PFSK-1 (cell line): ENCODE results near the gene BRAF.

ENCODE experiments used
- FOXP2 ChIP-seq: optimal IDR thresholded peaks from 2 replicates; pipeline ENCODE3; 2011; ENCODE audit warnings: borderline replicate concordance, control low read depth, inconsistent platforms; ENCODE audit not compliant: insufficient read depth; ENCODE audit errors: extremely low read length, extremely low read depth
- POLR2AphosphoS5 ChIP-seq: IDR thresholded peaks from 2 replicates; pipeline ENCODE4 v1.6.1; 2012; ENCODE audit warnings: low read depth, mild to moderate bottlenecking, control low read depth, low read length, moderate library complexity
- REST ChIP-seq, 2 experiments: IDR thresholded peaks; 2 replicates each; pipeline versions ENCODE4 v1.6.1 to v1.8.0; 2011 to 2012; ENCODE audit warnings: low read depth in 2 of 2, low read length in 2 of 2, control low read depth in 1 of 2, inconsistent platforms in 1 of 2, mild to moderate bottlenecking in 1 of 2, moderate library complexity in 1 of 2; ENCODE audit not compliant: insufficient read depth in 1 of 2
- SIN3A ChIP-seq: IDR thresholded peaks from 2 replicates; pipeline ENCODE4 v1.6.1; 2012; ENCODE audit warnings: mild to moderate bottlenecking, low read length, moderate library complexity, borderline replicate concordance; ENCODE audit not compliant: insufficient read depth
- TAF1 ChIP-seq: IDR thresholded peaks from 2 replicates; pipeline ENCODE4 v1.6.1; 2012; ENCODE audit warnings: low read length, control low read depth, borderline replicate concordance; ENCODE audit not compliant: insufficient read depth

BRAF gene

GRCh38 chr7:140674356-140674800, 250.4 kb downstream of the BRAF start:
- TF ChIP-seq REST (IDR thresholded peaks at IDR 0.05; ENCODE audit: insufficient read depth in 1 of 2, low read depth in 2 of 2, low read length in 2 of 2) (no peak), TAF1 (no peak), SIN3A (no peak), FOXP2 (no peak), POLR2AphosphoS5 (no peak)

- no peak for TF ChIP-seq SIN3A
- TF ChIP-seq FOXP2 = no peak
- no peak for TF ChIP-seq TAF1
- TF ChIP-seq POLR2AphosphoS5 = no peak
- TF ChIP-seq REST (IDR thresholded peaks at IDR 0.05; ENCODE audit: insufficient read depth in 1 of 2, low read depth in 2 of 2, low read length in 2 of 2) = no peak
These were observed 251.0 kb downstream of the BRAF start for GRCh38 chr7:140673774-140674155.

GRCh38 chr7:140673063-140673773, 251.5 kb downstream of the BRAF start:
- no peak for TF ChIP-seq POLR2AphosphoS5
- TF ChIP-seq SIN3A = no peak
- TF ChIP-seq FOXP2 = peak; percentile 8
- TF ChIP-seq TAF1 = no peak

- TF ChIP-seq REST (IDR thresholded peaks at IDR 0.05; ENCODE audit: insufficient read depth in 1 of 2, low read depth in 2 of 2, low read length in 2 of 2) (no peak), SIN3A (no peak), TAF1 (no peak), POLR2AphosphoS5 (no peak), FOXP2 (no peak)
These were observed 252.2 kb downstream of the BRAF start, which contains the start of gene ADCK2 for GRCh38 chr7:140672382-140673062. TSS of gene ADCK2 (plus strand) at chr7:140672945. CDS start at chr7:140673331, 386 bp downstream.

GRCh38 chr7:140671966-140672365, 252.8 kb downstream of the BRAF start:
- TF ChIP-seq REST (IDR thresholded peaks at IDR 0.05; ENCODE audit: insufficient read depth in 1 of 2, low read depth in 2 of 2, low read length in 2 of 2) (no peak), FOXP2 (no peak), SIN3A (no peak), TAF1 (no peak), POLR2AphosphoS5 (no peak)
